T-helper 1 cell treated with Interleukin-12 subunit alpha and Interleukin-12 subunit beta and Interleukin-4 antibody, amounts not matched to agents 30 μg/mL and 1 μg/mL, for 36 hours (primary cell): ENCODE data around the gene BOD1L2.

Source experiments
- H3K27ac Mint-ChIP-seq: one replicate; pipeline ENCODE4 v1.8.0; 2021; ENCODE audit warnings: mild to moderate bottlenecking, mixed read lengths
- H3K27me3 Mint-ChIP-seq: one replicate; pipeline ENCODE4 v1.8.0; 2021; ENCODE audit warnings: low read depth, mixed read lengths
- H3K36me3 Mint-ChIP-seq: one replicate; pipeline ENCODE4 v1.8.0; 2021; ENCODE audit warnings: low read depth, mixed read lengths
- H3K4me1 Mint-ChIP-seq: one replicate; pipeline ENCODE4 v1.8.0; 2021; ENCODE audit warnings: low read depth, mixed read lengths
- H3K4me3 Mint-ChIP-seq: one replicate; pipeline ENCODE4 v1.8.0; 2021; ENCODE audit warnings: mild to moderate bottlenecking, moderate library complexity, mixed read lengths
- H3K9me3 Mint-ChIP-seq: one replicate; pipeline ENCODE4 v1.8.0; 2021; ENCODE audit warnings: mixed read lengths

The BOD1L2 gene

DNA sequence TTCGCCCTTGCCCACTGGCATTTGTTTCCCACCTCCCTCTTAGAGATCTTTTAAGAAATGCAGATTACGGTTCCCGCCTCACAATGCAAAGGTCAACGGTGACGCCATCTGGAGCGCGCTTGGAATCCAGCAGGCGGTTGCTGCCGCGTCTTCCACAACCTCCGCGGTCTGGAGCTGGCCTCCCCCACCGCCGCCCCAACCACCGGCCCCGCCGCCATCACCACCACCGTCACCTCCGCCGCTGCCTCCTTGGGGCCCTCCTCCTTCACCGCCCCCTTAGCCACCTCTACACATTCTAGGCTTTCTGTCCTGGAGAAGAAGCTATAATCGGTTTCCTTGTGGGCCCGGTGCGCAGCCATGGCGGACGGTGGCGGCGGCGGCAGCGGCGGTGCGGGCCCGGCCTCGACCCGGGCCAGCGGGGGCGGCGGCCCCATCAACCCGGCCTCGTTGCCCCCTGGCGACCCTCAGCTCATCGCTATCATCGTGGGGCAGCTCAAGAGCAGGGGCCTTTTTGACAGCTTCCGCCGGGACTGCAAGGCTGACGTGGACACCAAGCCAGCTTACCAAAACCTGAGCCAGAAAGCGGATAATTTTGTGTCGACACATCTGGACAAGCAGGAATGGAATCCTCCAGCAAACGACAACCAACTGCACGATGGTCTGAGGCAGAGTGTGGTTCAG lies at the start of gene BOD1L2:
Gene BOD1L2 (plus strand): TSS at position 132 of the 681 bp plus-strand sequence. CDS start 226 bp downstream, at position 358.
- peaks cover 8% of the 10 kb centered on the region for H3K27me3 Mint-ChIP-seq
- no peaks in the 10 kb centered on the region for H3K36me3 Mint-ChIP-seq
- no peaks in the 10 kb centered on the region for H3K9me3 Mint-ChIP-seq
- H3K27ac Mint-ChIP-seq, result no peak within 1 kb of the TSS
- no peaks in the 10 kb centered on the region for H3K4me1 Mint-ChIP-seq
- H3K4me3 Mint-ChIP-seq, result no peak within 1 kb of the TSS

- Mint-ChIP-seq H3K36me3 (no peaks in the 10 kb centered on the region), H3K4me1 (peaks cover 3% of the 10 kb centered on the region), H3K9me3 (no peaks in the 10 kb centered on the region), H3K4me3 (no peak overlapping the region), H3K27ac (no peak overlapping the region), H3K27me3 (no peaks in the 10 kb centered on the region)
These were observed 39.6 kb upstream of the BOD1L2 start for GRCh38 chr18:57107140-57107832.

- H3K36me3 Mint-ChIP-seq, result no peaks in the 10 kb centered on the region
- no peak overlapping the region for H3K4me3 Mint-ChIP-seq
- no peak overlapping the region for H3K27ac Mint-ChIP-seq
- no peaks in the 10 kb centered on the region for H3K27me3 Mint-ChIP-seq
- no peaks in the 10 kb centered on the region for H3K9me3 Mint-ChIP-seq
- H3K4me1 Mint-ChIP-seq, result peaks cover 3% of the 10 kb centered on the region
These were observed 36.6 kb upstream of the BOD1L2 start for GRCh38 chr18:57110290-57110689.

- Mint-ChIP-seq H3K9me3 (no peaks in the 10 kb centered on the region), H3K27ac (no peak overlapping the region), H3K4me3 (no peak overlapping the region), H3K36me3 (no peaks in the 10 kb centered on the region), H3K4me1 (no peaks in the 10 kb centered on the region), H3K27me3 (no peaks in the 10 kb centered on the region)
These were observed 33.0 kb upstream of the BOD1L2 start for GRCh38 chr18:57113799-57114420.

DNA sequence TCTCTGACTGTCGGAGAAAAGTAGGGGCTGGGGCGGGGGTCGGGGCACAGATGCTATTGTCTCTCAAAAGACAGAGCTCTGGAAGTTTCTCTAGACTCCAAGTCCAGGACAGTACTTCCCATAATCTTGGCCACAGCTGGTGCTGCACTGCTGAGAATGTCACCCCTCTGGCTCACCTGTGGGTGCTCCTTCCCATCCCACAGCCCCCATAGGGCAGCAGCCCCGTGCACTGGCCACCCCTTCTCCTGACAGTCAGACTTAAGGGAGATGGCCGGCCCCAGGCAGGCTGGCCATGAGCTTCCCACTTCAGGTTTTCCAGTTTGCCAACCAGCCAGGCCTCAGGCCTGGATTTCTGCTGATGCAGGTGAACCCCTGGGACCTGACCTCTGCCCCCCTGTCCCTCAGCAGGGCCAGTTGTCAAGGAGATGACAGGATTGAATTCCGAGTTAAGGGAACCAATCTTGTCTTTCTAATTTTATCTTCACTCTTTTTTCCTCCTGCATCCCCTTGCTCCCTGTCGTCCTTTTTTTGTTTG lies 30.2 kb upstream of the BOD1L2 start:
- Mint-ChIP-seq H3K27ac (no peak overlapping the region), H3K9me3 (no peaks in the 10 kb centered on the region), H3K4me1 (no peaks in the 10 kb centered on the region), H3K36me3 (no peaks in the 10 kb centered on the region), H3K27me3 (peaks cover 11% of the 10 kb centered on the region), H3K4me3 (no peak overlapping the region)

GRCh38 chr18:57121542-57122112 lies 25.3 kb upstream of the BOD1L2 start:
- H3K4me1 Mint-ChIP-seq, result no peaks in the 10 kb centered on the region

DNA sequence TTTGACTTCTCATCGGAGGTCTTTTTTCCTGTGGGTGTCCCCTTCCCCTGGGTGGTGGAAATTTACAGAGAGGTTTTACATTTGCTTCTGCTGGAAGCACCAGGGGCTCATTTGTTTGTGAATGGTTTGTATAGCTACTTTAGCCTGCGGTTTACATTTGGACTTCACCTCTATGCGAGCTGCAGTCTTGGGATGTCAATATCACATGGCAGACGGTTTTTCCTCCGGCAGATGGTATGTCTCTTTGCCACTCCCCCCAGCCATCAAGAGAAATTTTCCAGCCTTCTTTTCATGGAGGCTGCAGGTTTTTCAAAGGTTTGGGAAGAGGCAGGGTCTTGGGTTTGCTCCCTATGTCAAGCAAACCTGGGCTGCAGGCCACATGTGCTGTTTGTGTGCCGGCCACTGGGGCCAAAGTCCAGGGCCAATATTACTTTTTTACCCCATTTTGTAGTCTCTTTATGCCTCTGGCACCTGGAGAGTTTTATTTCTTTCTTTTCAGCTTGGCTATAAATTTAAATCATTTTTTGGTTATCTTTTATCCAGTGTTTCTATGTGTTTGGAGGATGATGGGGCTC lies 23.9 kb upstream of the BOD1L2 start:
- H3K4me1 Mint-ChIP-seq, result no peaks in the 10 kb centered on the region
- H3K36me3 Mint-ChIP-seq, result no peaks in the 10 kb centered on the region
- peaks cover 30% of the 10 kb centered on the region for H3K27me3 Mint-ChIP-seq
- H3K9me3 Mint-ChIP-seq, result no peaks in the 10 kb centered on the region
- no peak overlapping the region for H3K4me3 Mint-ChIP-seq
- H3K27ac Mint-ChIP-seq, result no peak overlapping the region

More at GRCh38 chr18:57121542-57122112, 25.3 kb upstream of the BOD1L2 start:
- H3K27ac Mint-ChIP-seq, result no peak overlapping the region
- H3K4me3 Mint-ChIP-seq, result no peak overlapping the region
- peaks cover 23% of the 10 kb centered on the region for H3K27me3 Mint-ChIP-seq
- H3K36me3 Mint-ChIP-seq, result no peaks in the 10 kb centered on the region
- H3K9me3 Mint-ChIP-seq, result no peaks in the 10 kb centered on the region

GRCh38 chr18:57125627-57126026 lies 21.3 kb upstream of the BOD1L2 start:
- no peak overlapping the region for H3K4me3 Mint-ChIP-seq
- H3K36me3 Mint-ChIP-seq, result no peaks in the 10 kb centered on the region
- no peaks in the 10 kb centered on the region for H3K9me3 Mint-ChIP-seq
- H3K27ac Mint-ChIP-seq, result no peak overlapping the region
- no peaks in the 10 kb centered on the region for H3K4me1 Mint-ChIP-seq
- H3K27me3 Mint-ChIP-seq, result peaks cover 28% of the 10 kb centered on the region

GRCh38 chr18:57128220-57128932 lies 18.5 kb upstream of the BOD1L2 start:
- Mint-ChIP-seq H3K27ac (no peak overlapping the region), H3K36me3 (no peaks in the 10 kb centered on the region), H3K27me3 (peaks cover 8% of the 10 kb centered on the region), H3K4me1 (no peaks in the 10 kb centered on the region), H3K4me3 (no peak overlapping the region), H3K9me3 (no peaks in the 10 kb centered on the region)

DNA sequence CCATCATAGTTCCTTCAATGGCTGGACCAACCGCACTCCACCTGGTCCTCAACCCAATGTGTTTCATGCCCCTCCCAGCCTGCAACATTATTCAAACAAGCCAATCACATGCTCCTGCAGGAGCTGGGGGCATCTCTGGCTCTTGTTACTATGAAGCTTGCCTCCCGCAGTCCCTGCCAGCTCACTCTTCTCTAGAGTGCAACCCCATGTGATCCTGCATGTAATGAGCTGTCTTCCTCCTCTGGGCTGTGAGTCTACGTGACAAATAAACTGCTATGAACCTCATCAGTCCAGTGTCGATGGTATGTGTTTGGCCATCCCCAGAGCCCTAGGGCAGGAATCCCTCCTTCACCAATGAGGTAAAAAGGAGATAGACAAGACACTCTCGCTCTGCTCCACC lies 15.8 kb upstream of the BOD1L2 start:
- H3K9me3 Mint-ChIP-seq, result no peaks in the 10 kb centered on the region
- peaks cover 8% of the 10 kb centered on the region for H3K27me3 Mint-ChIP-seq
- H3K36me3 Mint-ChIP-seq, result no peaks in the 10 kb centered on the region
- no peak overlapping the region for H3K4me3 Mint-ChIP-seq
- no peak overlapping the region for H3K27ac Mint-ChIP-seq
- no peaks in the 10 kb centered on the region for H3K4me1 Mint-ChIP-seq

DNA sequence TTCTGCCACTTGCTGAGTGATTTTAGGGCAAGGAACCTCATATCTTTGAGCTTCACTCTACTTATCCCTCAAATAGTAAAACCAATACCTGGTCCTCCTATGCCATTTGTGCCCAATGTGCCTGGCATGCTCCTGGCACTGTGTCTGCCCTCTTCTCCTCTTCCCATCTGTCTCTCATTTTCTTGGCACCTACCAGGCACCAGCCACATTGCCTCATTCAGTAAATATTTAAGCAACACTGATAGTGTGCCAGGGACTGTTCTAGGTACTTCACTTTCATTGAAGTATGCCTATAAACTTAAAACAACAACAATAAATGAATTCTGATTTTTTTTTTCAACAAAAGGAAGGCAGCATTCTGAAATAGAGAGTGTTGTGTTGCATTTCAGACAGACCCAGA lies 15.1 kb upstream of the BOD1L2 start:
- Mint-ChIP-seq H3K27ac (no peak overlapping the region), H3K27me3 (peaks cover 5% of the 10 kb centered on the region)

DNA sequence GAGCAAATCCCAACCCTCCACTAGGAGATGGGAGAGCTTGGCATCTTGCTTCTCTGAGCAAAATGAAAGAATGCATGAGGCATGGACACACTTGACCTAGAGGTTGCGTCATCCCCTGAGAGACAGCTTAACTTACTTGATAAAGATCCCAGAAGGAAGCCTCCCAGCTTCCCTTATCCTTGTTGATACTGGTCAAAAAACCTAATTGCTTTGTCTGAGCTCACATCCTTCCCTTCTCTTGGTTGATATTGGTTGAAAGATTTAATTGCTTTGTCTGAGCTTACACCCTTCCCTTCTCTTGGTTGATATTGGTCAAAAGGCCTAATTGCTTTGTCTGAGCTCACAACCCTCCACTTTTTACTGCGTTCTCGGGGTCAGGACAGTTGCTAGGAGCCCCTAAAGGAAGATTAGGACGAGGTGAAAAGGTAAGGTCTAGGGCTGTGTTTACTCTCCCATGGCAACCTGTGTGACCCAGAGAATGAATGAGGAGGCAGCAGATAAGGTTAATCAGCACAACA lies 12.2 kb upstream of the BOD1L2 start:
- Mint-ChIP-seq H3K27ac (no peak overlapping the region), H3K4me1 (no peaks in the 10 kb centered on the region), H3K36me3 (no peaks in the 10 kb centered on the region), H3K27me3 (no peaks in the 10 kb centered on the region), H3K4me3 (no peak overlapping the region), H3K9me3 (no peaks in the 10 kb centered on the region)

More for the DNA sequence above, 15.1 kb upstream of the BOD1L2 start:
- Mint-ChIP-seq H3K36me3 (no peaks in the 10 kb centered on the region), H3K4me3 (no peak overlapping the region), H3K4me1 (no peaks in the 10 kb centered on the region), H3K9me3 (no peaks in the 10 kb centered on the region)

DNA sequence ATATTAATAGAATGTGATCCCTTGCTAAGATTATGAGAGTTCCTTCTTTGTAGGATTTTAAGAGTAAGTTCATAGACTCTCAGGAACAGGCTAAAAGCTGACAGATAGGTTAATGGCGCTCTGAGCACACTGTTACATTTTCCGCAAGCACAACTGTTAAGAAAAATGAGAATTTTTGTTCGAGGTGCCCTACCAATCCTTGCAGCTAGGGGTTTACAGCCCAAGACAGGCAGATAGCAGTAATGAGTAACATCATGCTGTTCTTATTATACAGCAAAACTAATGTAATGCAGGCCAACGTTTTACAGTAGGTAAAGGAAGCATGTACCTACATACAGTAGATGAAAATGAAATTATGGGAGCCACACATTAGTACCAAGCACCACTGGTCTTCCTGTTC lies 11.2 kb upstream of the BOD1L2 start:
- no peak overlapping the region for H3K4me3 Mint-ChIP-seq
- no peaks in the 10 kb centered on the region for H3K27me3 Mint-ChIP-seq
- no peaks in the 10 kb centered on the region for H3K9me3 Mint-ChIP-seq
- H3K36me3 Mint-ChIP-seq, result no peaks in the 10 kb centered on the region
- H3K27ac Mint-ChIP-seq, result no peak overlapping the region
- no peaks in the 10 kb centered on the region for H3K4me1 Mint-ChIP-seq

DNA sequence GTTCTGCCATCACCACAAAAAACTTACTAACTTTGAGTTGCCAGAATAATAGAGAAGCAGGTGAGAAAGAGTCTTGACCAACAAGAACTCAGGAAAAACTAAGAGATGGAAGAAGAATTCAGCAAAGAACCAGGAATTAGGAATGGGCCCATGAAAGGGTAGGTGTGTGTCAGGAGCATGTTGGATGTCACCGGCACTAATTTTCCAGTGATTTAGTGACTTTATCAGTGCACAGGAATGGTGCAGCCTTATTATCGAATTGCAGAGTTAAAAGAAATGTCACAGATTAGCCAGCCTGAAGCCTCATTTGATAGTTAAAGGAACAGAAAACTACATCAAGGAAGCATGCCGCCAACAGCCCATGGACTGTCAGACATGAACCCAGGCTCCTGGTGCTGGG lies 9.0 kb upstream of the BOD1L2 start:
- Mint-ChIP-seq H3K9me3 (no peaks in the 10 kb centered on the region), H3K36me3 (no peaks in the 10 kb centered on the region), H3K4me1 (no peaks in the 10 kb centered on the region), H3K4me3 (no peak overlapping the region), H3K27me3 (no peaks in the 10 kb centered on the region), H3K27ac (no peak overlapping the region)
